DND-41 (cell line): ENCODE measurements around the gene PLVAP.

Source experiments
- ATAC-seq: fragments of 200-7000 bp; cut with Tn5 transposase; 3 replicates; pipeline ENCODE4 v1.9.1; 2021; ENCODE audit warnings: low read depth; ENCODE audit not compliant: insufficient read depth
- DNase-seq: peaks from one replicate; pipeline ENCODE4 v3.0.0-alpha.2; 2020
- H2AFZ ChIP-seq: 2 replicates; pipeline ENCODE4 v1.6.0; 2012; ENCODE audit warnings: low read depth, low read length
- H3K27ac ChIP-seq: 2 replicates; pipeline ENCODE4 v1.5.1; 2012; ENCODE audit warnings: low read length, inconsistent platforms
- H3K27me3 ChIP-seq: fragments of 200-600 bp; sonication (generic); 2 replicates; pipeline ENCODE4 v1.6.0; 2012; ENCODE audit warnings: low read length, mild to moderate bottlenecking, inconsistent platforms; ENCODE audit not compliant: insufficient read depth, poor library complexity
- H3K36me3 ChIP-seq: 2 replicates; pipeline ENCODE4 v1.5.1; 2012; ENCODE audit warnings: low read length, inconsistent platforms; ENCODE audit not compliant: insufficient read depth
- H3K4me1 ChIP-seq: 2 replicates; pipeline ENCODE4 v1.5.1; 2012; ENCODE audit warnings: mild to moderate bottlenecking, low read length; ENCODE audit not compliant: insufficient read depth
- H3K4me2 ChIP-seq: 2 replicates; pipeline ENCODE4 v1.6.0; 2012; ENCODE audit warnings: mild to moderate bottlenecking, moderate library complexity, low read length, inconsistent platforms; ENCODE audit not compliant: insufficient read depth
- H3K4me3 ChIP-seq, 2 experiments: fragments of 200-600 bp in 1 of 2; shearing (Covaris generic) in 1 of 2; 2 replicates each; pipeline ENCODE4 v1.5.1; 2012 to 2016; ENCODE audit warnings: inconsistent platforms in 2 of 2, low read length in 2 of 2, mild to moderate bottlenecking in 2 of 2, low read depth in 1 of 2, moderate library complexity in 1 of 2
- H3K79me2 ChIP-seq: 2 replicates; pipeline ENCODE4 v1.6.0; 2012; ENCODE audit warnings: low read length, inconsistent platforms; ENCODE audit not compliant: insufficient read depth
- H3K9ac ChIP-seq: 2 replicates; pipeline ENCODE4 v1.6.0; 2012; ENCODE audit warnings: low read depth, mild to moderate bottlenecking, inconsistent platforms, low read length, moderate library complexity
- H3K9me3 ChIP-seq: 2 replicates; pipeline ENCODE4 v1.5.1; 2012; ENCODE audit warnings: low read length, moderate library complexity, mild to moderate bottlenecking, inconsistent platforms; ENCODE audit not compliant: insufficient read depth, severe bottlenecking
- H4K20me1 ChIP-seq: 2 replicates; pipeline ENCODE4 v1.6.0; 2012; ENCODE audit warnings: low read length; ENCODE audit not compliant: insufficient read depth
- CTCF ChIP-seq: IDR thresholded peaks from 2 replicates; pipeline ENCODE4 v1.5.1; 2012; ENCODE audit warnings: borderline replicate concordance, low read length, moderate library complexity, mild to moderate bottlenecking; ENCODE audit not compliant: poor library complexity, severe bottlenecking; ENCODE audit errors: extremely low read depth
- EZH2 ChIP-seq: IDR thresholded peaks from 3 replicates; pipeline ENCODE4 v1.6.1; 2012; ENCODE audit warnings: borderline replicate concordance, low read depth, mild to moderate bottlenecking, moderate library complexity, low read length, inconsistent platforms; ENCODE audit not compliant: severe bottlenecking

The PLVAP gene

GRCh38 chr19:17324357-17325114 is 52.6 kb downstream of the PLVAP start:
- no peak overlapping the region for H3K27ac ChIP-seq
- no peak overlapping the region for H3K4me3 ChIP-seq
- no peaks in the 10 kb centered on the region for H3K79me2 ChIP-seq
- no peak overlapping the region for H3K4me2 ChIP-seq
- DNase-seq (no peak), ATAC-seq (no peak)
- peaks cover 38% of the 10 kb centered on the region for H3K36me3 ChIP-seq
- no peaks in the 10 kb centered on the region for H3K27me3 ChIP-seq
- H2AFZ ChIP-seq = no peak overlapping the region
- no peak overlapping the region for H3K9ac ChIP-seq
- TF ChIP-seq EZH2 (no peak), CTCF (no peak)
- no peaks in the 10 kb centered on the region for H3K4me1 ChIP-seq
- H3K9me3 ChIP-seq = no peaks in the 10 kb centered on the region
- H4K20me1 ChIP-seq = peaks cover 4% of the 10 kb centered on the region

- Histone ChIP-seq H3K9me3 (no peaks in the 10 kb centered on the region), H3K4me3 (no peak overlapping the region), H3K36me3 (peaks cover 44% of the 10 kb centered on the region), H3K4me1 (no peaks in the 10 kb centered on the region), H3K9ac (no peak overlapping the region), H2AFZ (no peak overlapping the region), H3K27ac (no peak overlapping the region), H3K79me2 (no peaks in the 10 kb centered on the region), H3K27me3 (no peaks in the 10 kb centered on the region), H3K4me2 (no peak overlapping the region), H4K20me1 (peaks cover 4% of the 10 kb centered on the region)
- no peak for ATAC-seq
- DNase-seq = no peak
- no peak for TF ChIP-seq EZH2
- no peak for TF ChIP-seq CTCF
These were observed 53.2 kb downstream of the PLVAP start for GRCh38 chr19:17323964-17324332.

GRCh38 chr19:17323300-17323963 is 53.7 kb downstream of the PLVAP start:
- no peak overlapping the region for H3K27ac ChIP-seq
- peaks cover 47% of the 10 kb centered on the region for H3K36me3 ChIP-seq
- no peak for DNase-seq
- H3K4me2 ChIP-seq = no peak overlapping the region
- no peak overlapping the region for H2AFZ ChIP-seq
- H3K9me3 ChIP-seq = no peaks in the 10 kb centered on the region
- H4K20me1 ChIP-seq = peaks cover 4% of the 10 kb centered on the region
- no peak overlapping the region for H3K9ac ChIP-seq
- ATAC-seq = no peak
- TF ChIP-seq EZH2 = no peak
- TF ChIP-seq CTCF = no peak
- no peaks in the 10 kb centered on the region for H3K27me3 ChIP-seq
- H3K79me2 ChIP-seq = no peaks in the 10 kb centered on the region
- H3K4me3 ChIP-seq = no peak overlapping the region
- no peaks in the 10 kb centered on the region for H3K4me1 ChIP-seq
